Activated T-cell treated with anti-CD3 and anti-CD28 coated beads, Interleukin-2, amount 50 U/mL, for 72 hours (primary cell): ENCODE data around the gene HVCN1. TPM values are rescaled to one million over a fixed set of nuclear protein-coding genes. Genes with fewer than 3 reads are reported as not detected.

Source experiments
- ATAC-seq, 2 donors: fragments of 150-1000 bp; cut with Tn5 transposase; replicated peaks in 1 of 2; 2 replicates each; pipeline ENCODE4 v1.10.0; 2021; ENCODE audit warnings: moderate library complexity in 2 of 2, mild to moderate bottlenecking in 1 of 2
- DNase-seq, 2 donors: peaks; one replicate each; pipeline ENCODE4 v3.0.0; 2021 to 2022; ENCODE audit warnings: mixed read lengths in 1 of 2
- H3K27ac Mint-ChIP-seq: one replicate; pipeline ENCODE4 v1.8.0; 2022; ENCODE audit warnings: mild to moderate bottlenecking, moderate library complexity, mixed read lengths
- H3K27me3 Mint-ChIP-seq: one replicate; pipeline ENCODE4 v1.8.0; 2022; ENCODE audit warnings: low read depth, mixed read lengths
- H3K36me3 Mint-ChIP-seq, 2 donors: one replicate each; pipeline ENCODE4 v1.8.0; 2022; ENCODE audit warnings: mixed read lengths in 2 of 2, mild to moderate bottlenecking in 1 of 2; ENCODE audit not compliant: insufficient read depth in 2 of 2
- H3K4me1 Mint-ChIP-seq: one replicate; pipeline ENCODE4 v1.8.0; 2022; ENCODE audit warnings: low read depth, mixed read lengths
- H3K4me3 Mint-ChIP-seq, 2 donors: one replicate each; pipeline ENCODE4 v1.8.0; 2022; ENCODE audit warnings: mild to moderate bottlenecking in 2 of 2, mixed read lengths in 2 of 2, moderate library complexity in 2 of 2
- H3K9me3 Mint-ChIP-seq, 2 donors: one replicate each; pipeline ENCODE4 v1.8.0; 2022; ENCODE audit warnings: mixed read lengths in 2 of 2
- total RNA-seq, 2 donors: library from RNA; stranded (reverse); gene quantifications; one replicate each; pipeline ENCODE4 v1.2.3, GENCODE V29; 2022

HVCN1 gene
- total RNA-seq, 2 donors from 2014 or later, result 10.5 to 12.8 TPM

GRCh38 chr12:110694330-110694901 is 5.5 kb upstream of the HVCN1 start:
- no peak for DNase-seq
- H3K4me1 Mint-ChIP-seq, result peaks cover 35% of the 10 kb centered on the region
- H3K27me3 Mint-ChIP-seq, result no peaks in the 10 kb centered on the region
- H3K4me3 Mint-ChIP-seq, result no peak overlapping the region
- ATAC-seq, result no peak
- peaks cover 0 to 1% of the 10 kb centered on the region in 2 donors for H3K36me3 Mint-ChIP-seq
- H3K9me3 Mint-ChIP-seq, result no peaks in the 10 kb centered on the region
- H3K27ac Mint-ChIP-seq, result no peak overlapping the region

DNA sequence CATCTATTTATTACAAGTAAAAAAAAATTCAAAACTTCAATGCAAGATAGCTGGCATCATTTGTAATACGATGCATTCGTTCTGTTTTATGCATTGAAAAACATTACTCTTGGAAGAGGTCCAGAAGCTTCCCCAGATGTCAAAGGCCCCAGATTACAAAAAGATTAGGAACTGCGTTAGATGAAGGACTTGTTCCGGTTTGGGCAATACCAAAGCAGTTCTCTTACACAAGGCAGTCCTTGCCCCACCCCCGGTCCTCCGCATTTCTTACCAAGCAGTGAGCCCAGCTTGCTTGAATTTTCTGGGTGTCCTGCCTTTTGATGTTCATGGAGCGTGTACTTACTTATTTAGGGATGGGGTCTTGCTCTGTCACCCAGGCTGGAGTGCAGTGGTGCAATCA is 4.8 kb upstream of the HVCN1 start:
- H3K9me3 Mint-ChIP-seq, result no peaks in the 10 kb centered on the region
- DNase-seq, result no peak
- no peak for ATAC-seq
- no peak overlapping the region for H3K27ac Mint-ChIP-seq
- no peak overlapping the region for H3K4me3 Mint-ChIP-seq
- peaks cover 0 to 1% of the 10 kb centered on the region in 2 donors for H3K36me3 Mint-ChIP-seq
- no peaks in the 10 kb centered on the region for H3K27me3 Mint-ChIP-seq
- peaks cover 34% of the 10 kb centered on the region for H3K4me1 Mint-ChIP-seq

GRCh38 chr12:110690127-110690430 is 1.2 kb upstream of the HVCN1 start:
- peak overlapping the region; percentile 88 to 91 for H3K4me3 Mint-ChIP-seq
- H3K4me1 Mint-ChIP-seq, result peaks cover 46% of the 10 kb centered on the region
- DNase-seq, result no peak
- H3K9me3 Mint-ChIP-seq, result no peaks in the 10 kb centered on the region
- no peaks in the 10 kb centered on the region for H3K27me3 Mint-ChIP-seq
- peaks cover 0 to 1% of the 10 kb centered on the region in 2 donors for H3K36me3 Mint-ChIP-seq
- H3K27ac Mint-ChIP-seq, result peak overlapping the region; percentile 39
- ATAC-seq, result no peak

DNA sequence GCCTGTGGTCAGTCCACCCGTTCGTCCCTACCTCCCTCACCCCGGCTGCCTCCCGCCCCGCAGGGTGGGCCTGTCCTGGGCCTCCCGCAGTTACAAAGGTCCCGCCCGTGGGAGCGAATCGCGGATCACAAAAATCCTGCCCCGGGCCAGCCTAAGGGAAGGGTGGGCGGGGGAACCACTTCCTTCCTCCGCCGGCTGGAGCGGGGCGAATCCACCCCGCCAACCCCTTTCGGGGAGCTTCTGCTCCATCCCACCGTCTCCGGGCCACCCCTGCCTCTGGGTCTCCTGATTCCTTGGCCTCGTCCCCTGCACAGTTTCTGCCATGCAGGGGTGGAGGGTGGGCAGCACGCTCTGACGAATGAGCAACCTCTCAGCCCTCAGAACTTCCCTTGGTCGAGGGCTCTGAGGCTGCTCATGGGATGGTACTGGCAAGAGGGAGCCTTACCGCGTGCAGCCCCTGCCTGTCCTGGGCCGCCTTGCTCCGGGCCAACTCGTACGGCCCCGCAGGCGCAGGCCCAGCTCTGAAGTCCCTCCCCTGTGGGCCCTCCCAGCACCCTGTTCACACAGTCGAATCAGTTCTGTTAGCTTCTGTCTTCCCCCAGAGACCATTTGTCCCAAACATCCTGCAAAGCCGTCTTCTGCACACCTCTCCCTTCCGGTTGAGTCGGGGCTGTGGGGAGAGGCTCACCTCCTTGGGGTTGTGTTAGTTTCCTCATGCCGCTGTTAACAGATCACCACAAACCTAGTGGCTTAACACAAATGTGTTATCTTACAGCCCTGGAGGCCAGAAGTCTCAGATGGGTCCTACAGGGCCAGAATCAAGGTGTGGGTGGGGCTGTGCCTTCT is 589 bp upstream of the HVCN1 start:
- ATAC-seq (peak; percentile 76 to 78), DNase-seq (peak; percentile 44 to 49)
- H3K27ac Mint-ChIP-seq, result peak overlapping the region; percentile 21
- H3K9me3 Mint-ChIP-seq, result no peaks in the 10 kb centered on the region
- no peaks in the 10 kb centered on the region for H3K27me3 Mint-ChIP-seq
- H3K4me1 Mint-ChIP-seq, result peaks cover 46% of the 10 kb centered on the region
- H3K36me3 Mint-ChIP-seq, result peaks cover 0 to 1% of the 10 kb centered on the region in 2 donors
- peak overlapping the region; percentile 88 to 91 for H3K4me3 Mint-ChIP-seq

DNA sequence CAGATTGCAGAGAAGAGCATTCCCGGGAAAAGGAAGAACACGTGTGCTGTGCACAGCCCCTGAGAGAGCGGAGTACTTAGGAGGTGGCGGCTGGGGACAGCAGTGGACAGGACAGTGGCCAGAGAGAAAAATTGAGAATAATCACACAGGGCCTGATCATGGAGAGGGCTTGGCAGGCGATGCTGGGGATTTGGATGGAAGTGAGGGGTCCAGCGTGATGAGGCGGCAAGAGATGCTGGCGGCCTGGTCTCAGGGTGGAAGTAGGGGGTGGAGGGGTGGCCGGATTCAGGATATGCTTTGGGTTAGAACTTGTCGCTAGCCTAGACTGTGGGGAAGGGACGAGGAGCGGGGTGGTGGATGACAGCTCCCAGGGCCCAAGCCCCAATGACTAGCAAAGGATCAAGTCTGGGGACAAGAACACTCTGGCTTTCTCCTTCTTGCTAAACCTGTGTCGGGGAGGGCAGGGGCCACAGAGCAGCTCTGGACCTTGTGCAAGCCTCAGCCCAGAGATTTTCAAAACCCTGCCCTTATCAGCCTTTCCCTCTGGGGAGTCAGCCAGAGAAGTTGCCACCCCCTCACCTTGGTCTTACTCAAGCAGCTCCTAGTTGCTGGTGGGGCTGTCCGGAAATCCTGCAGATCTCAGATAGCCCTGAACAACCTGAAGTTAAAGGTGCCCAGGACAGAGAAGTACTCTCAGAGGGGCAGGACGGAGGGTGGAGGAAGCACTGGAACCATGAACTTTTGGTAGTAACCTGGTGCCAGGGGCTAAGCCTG is 1.3 kb downstream of the HVCN1 start:
- ATAC-seq (no peak), DNase-seq (no peak)
- no peaks in the 10 kb centered on the region for H3K27me3 Mint-ChIP-seq
- peak overlapping the region; percentile 43 to 82 for H3K4me3 Mint-ChIP-seq
- peaks cover 0 to 1% of the 10 kb centered on the region in 2 donors for H3K36me3 Mint-ChIP-seq
- no peak overlapping the region for H3K27ac Mint-ChIP-seq
- peaks cover 37% of the 10 kb centered on the region for H3K4me1 Mint-ChIP-seq
- no peaks in the 10 kb centered on the region for H3K9me3 Mint-ChIP-seq

DNA sequence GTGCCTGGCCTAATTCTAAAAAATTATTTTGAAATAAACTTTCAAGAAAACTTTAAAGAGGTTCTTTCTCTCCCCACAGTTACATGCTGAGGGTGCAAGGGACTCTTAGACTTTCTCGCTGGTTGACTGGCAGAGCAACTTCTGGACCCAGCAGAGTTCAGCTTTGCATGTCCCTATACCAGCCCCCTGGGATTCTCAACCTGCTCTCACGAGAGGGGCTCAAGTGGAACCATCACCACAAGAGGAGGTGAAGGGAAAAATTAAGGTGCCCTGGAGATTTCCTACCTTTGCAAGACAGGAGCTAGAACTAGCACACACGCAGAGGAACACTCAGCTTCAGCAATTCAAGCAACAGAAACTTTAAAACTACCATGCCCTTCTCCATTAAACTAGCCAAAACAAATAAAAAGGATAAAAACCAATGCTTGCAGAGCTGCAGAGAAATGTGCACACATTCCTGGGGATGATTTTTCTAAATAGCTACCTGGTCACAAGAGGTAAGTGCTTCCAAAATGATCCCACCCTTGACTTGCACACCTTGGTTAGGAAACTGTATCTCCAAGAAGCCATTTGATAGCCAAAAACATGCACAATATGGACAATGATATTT is 2.5 kb downstream of the HVCN1 start:
- Mint-ChIP-seq H3K36me3 (peaks cover 0 to 4% of the 10 kb centered on the region in 2 donors), H3K27ac (no peak overlapping the region), H3K4me1 (peaks cover 37% of the 10 kb centered on the region), H3K9me3 (no peaks in the 10 kb centered on the region), H3K27me3 (no peaks in the 10 kb centered on the region), H3K4me3 (peak overlapping the region in 1 of 2 donors; percentile 42)
- no peak for ATAC-seq
- DNase-seq, result no peak

DNA sequence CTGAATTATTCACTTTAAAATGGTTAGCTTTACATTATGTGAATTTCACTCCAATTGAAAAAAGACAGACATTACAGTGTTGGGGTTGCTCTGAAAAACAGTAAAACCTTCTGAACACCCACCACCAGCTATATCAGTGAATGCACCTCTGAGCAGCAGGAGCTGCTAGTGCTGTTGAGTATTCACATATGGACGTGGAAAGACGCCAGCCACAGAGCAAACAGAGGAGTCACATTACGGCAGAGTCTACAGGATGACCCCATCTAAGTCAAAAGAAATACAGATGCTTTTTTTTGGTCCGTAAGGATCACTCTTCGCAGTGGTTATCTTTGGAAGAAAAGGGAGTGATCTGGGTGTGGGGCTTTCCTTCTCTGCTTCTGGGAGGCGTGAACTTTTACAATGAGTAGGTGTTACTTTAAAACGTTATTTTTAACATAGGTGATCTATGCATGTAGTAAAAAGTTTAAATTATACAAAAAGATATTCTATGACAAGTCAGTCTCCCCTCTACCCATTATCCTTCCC is 4.5 kb downstream of the HVCN1 start:
- peaks cover 0 to 3% of the 10 kb centered on the region in 2 donors for H3K36me3 Mint-ChIP-seq

DNA sequence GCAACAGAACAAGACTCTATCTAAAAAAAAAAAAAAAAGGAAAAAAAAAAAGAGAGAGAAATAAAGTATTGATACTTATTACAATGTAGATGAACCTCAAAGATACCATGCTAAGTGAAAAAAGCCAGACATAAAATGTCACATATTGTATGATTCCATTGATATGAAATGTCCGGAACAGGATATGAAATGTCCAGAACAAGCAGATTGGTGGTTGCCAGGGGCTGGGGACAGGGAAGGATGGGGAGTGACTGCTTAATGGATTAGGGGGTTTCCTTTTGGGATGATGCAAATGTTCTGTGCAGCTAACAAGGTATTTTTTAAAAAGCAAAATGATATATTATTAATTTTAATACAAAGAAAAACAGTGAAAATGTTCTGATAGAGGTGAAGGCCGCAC is 5.0 kb downstream of the HVCN1 start:
- H3K9me3 Mint-ChIP-seq, result no peaks in the 10 kb centered on the region
- no peaks in the 10 kb centered on the region for H3K27me3 Mint-ChIP-seq

More for the DNA sequence above, 4.5 kb downstream of the HVCN1 start:
- ATAC-seq (no peak), DNase-seq (no peak)
- H3K4me1 Mint-ChIP-seq, result peaks cover 24% of the 10 kb centered on the region
- H3K27ac Mint-ChIP-seq, result no peak overlapping the region
- no peaks in the 10 kb centered on the region for H3K27me3 Mint-ChIP-seq
- H3K4me3 Mint-ChIP-seq, result no peak overlapping the region
- H3K9me3 Mint-ChIP-seq, result no peaks in the 10 kb centered on the region

DNA sequence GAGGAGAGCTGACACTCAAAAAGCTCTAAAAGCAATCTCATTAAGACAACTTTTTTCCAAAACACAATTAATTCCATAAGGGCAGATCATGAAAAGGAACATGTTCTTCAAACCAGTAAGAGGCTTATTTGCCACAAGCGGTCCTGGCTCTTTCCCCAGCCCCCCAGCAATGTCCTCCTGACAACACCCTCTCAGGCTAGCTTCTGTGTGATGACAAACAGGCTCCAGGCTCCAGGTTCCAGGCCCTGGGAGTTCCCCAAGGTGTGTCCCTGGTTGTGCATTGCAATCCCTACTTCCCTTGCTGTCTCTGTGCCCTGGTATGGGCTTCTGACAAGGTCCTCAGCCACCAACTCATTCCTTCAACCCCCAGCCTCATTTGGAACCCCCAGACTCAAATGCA is 8.9 kb downstream of the HVCN1 start:
- Mint-ChIP-seq H3K36me3 (peaks cover 0 to 8% of the 10 kb centered on the region in 2 donors), H3K4me1 (peaks cover 18% of the 10 kb centered on the region), H3K27me3 (no peaks in the 10 kb centered on the region), H3K4me3 (no peak overlapping the region), H3K9me3 (no peaks in the 10 kb centered on the region), H3K27ac (no peak overlapping the region)
- DNase-seq (no peak), ATAC-seq (no peak)

More for the DNA sequence above, 5.0 kb downstream of the HVCN1 start:
- ATAC-seq, result no peak
- Mint-ChIP-seq H3K27ac (no peak overlapping the region), H3K4me1 (peaks cover 23% of the 10 kb centered on the region), H3K4me3 (no peak overlapping the region), H3K36me3 (peaks cover 0 to 3% of the 10 kb centered on the region in 2 donors)
- DNase-seq, result no peak

DNA sequence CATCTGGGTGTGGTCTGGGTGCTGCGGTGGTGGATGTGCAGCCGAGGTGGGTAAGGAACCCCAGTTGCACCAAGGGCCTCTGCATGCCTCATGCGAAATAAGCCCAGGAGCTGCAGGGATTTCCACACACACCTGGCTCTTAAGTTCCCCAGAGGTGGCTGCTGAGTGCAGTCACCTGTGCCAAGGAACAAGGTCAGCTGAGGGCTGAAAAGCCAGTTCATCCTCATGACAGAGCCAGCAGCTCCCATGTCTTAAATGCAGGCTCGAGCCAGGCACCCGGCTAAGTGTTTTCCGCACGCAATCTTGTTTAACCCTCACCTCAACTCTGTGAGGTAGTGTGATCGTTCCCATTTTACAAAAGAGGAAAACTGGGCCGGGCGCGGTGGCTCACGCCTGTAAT is 9.7 kb downstream of the HVCN1 start:
- H3K4me1 Mint-ChIP-seq, result peaks cover 23% of the 10 kb centered on the region
- no peaks in the 10 kb centered on the region for H3K27me3 Mint-ChIP-seq
- H3K9me3 Mint-ChIP-seq, result peaks cover 3% of the 10 kb centered on the region in 2 donors
- ATAC-seq, result no peak
- DNase-seq, result no peak
- H3K4me3 Mint-ChIP-seq, result no peak overlapping the region
- peaks cover 3 to 11% of the 10 kb centered on the region in 2 donors for H3K36me3 Mint-ChIP-seq
- H3K27ac Mint-ChIP-seq, result no peak overlapping the region

- DNase-seq (no peak), ATAC-seq (no peak)
- H3K27me3 Mint-ChIP-seq, result no peaks in the 10 kb centered on the region
- H3K9me3 Mint-ChIP-seq, result peaks cover 3% of the 10 kb centered on the region in 2 donors
- peaks cover 3 to 13% of the 10 kb centered on the region in 2 donors for H3K36me3 Mint-ChIP-seq
- H3K27ac Mint-ChIP-seq, result no peak overlapping the region
- peaks cover 31% of the 10 kb centered on the region for H3K4me1 Mint-ChIP-seq
- no peak overlapping the region for H3K4me3 Mint-ChIP-seq
Measured at GRCh38 chr12:110677982-110678381, 10.9 kb downstream of the HVCN1 start.

DNA sequence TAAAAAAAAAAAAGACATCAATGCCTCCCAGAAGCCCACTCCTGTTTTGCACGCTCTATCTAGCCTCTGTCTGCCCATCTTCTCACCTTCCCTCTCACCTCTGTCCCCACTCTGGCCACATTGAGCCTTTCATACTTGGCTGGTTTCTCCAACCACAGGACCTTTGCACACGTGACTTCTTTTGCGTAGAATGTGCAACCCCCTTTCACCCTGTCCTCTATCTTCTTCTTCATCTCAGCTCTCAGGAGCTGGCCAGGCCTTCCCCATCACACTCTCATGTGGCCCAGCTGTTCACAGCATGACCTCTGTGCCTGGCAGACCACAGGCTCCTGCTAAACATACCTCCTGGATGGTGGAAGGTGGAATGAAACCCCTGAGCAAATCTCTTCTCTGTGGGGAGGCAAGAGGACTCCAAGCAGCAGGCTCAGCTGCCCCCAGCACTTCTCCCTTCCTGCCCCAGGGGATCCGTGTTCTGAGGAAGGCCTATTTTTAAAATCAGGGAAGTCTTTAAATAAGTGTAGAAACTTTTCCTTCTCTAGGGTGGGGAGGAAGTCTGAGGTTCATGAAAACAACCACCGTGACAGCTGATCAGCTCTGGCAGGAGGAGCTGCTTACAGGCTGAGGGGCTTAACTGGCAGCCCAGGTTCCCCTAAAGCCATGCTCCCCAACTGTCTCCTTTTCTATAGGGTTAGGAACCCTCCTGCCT is 11.6 kb downstream of the HVCN1 start:
- H3K4me1 Mint-ChIP-seq, result peaks cover 36% of the 10 kb centered on the region
- peaks cover 3 to 17% of the 10 kb centered on the region in 2 donors for H3K36me3 Mint-ChIP-seq
- peak overlapping the region in 1 of 2 donors; percentile 5 for H3K4me3 Mint-ChIP-seq
- no peaks in the 10 kb centered on the region for H3K27me3 Mint-ChIP-seq
- peak overlapping the region; percentile 35 for H3K27ac Mint-ChIP-seq
- H3K9me3 Mint-ChIP-seq, result peaks cover 3% of the 10 kb centered on the region in 2 donors
- ATAC-seq (peak; percentile 28 to 36), DNase-seq (no peak)
